GM19193 (cell line): ENCODE data around the gene SHQ1.

Experiments used
- POLR2A ChIP-seq: IDR thresholded peaks from 4 replicates; pipeline ENCODE4 v1.6.1; 2011; ENCODE audit not compliant: insufficient read depth, insufficient read length; ENCODE audit errors: extremely low read depth

Gene SHQ1

DNA sequence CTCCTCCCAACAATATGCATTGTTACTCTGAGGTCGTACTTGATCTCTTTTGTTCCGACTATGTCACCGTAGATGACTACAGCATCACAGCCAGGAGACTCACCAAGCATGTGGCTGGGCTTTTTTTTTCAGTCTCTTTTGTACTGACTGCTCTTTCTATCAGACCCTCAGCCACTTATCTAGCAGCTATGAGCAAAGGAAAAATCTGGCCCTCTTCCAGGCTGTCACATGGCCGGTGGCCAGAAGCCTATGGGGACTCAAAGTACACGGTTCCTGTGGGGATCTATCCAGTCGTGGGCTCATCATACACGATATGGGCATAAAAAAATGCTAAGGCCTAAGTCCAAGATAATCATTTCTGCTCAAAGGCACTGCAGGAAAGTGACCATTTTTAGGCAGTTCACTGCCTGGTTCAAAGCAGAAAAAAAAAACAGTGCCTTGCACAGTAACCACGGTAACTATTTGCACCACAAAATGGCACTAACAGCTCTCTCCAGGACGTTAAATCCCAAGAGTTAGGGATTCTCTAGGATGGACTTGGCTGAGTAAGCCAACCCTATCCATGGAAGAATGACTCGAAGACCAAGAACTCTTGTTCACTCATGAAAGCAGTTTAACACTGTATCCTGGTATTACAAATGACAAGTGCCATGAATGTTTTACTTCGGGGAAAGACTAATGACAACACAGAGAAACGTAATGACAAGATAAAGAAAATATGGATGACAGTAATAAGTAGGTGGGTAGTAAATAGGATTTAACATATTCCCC is 50.3 kb downstream of the SHQ1 start:
- no peak for TF ChIP-seq POLR2A

DNA sequence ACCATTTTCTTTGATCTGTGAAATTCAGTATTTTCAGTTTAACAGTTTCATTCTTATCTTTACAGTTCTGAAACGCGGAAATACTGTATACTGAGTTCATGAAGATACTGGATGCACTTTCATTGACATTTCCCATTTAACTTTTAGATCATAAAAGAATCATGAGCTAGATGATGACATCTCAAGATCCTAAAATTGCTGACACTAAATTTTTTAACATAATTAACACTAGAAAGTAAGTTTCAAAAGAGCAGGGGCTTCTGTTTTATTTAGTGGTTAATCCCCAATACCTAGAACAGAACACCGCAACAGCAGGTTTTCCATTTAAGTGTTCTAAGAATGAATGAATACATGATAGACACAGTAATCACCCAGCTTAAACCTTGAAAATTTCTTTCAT is 54.2 kb downstream of the SHQ1 start:
- no peak for TF ChIP-seq POLR2A

GRCh38 chr3:72791161-72791560 is 57.1 kb downstream of the SHQ1 start:
- no peak for TF ChIP-seq POLR2A

DNA sequence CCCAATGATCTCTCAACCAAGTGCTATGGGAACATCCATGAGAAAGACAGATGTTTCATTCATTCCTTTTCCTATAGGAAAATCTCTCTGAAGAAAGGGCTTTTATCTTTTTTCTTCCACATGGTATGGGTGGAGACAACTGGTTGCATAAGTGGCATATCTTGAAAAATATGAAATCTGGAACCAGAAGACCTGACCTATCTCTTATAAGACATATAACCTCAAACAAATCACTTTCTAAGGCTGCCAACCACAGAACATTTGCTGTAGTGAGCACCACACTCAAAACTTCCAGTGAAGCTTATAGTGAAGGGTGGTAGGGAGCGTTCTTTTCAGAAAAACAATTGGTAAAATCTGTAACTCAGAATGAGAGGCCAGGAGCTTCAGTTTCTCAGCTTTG is 58.5 kb downstream of the SHQ1 start:
- no peak for TF ChIP-seq POLR2A

DNA sequence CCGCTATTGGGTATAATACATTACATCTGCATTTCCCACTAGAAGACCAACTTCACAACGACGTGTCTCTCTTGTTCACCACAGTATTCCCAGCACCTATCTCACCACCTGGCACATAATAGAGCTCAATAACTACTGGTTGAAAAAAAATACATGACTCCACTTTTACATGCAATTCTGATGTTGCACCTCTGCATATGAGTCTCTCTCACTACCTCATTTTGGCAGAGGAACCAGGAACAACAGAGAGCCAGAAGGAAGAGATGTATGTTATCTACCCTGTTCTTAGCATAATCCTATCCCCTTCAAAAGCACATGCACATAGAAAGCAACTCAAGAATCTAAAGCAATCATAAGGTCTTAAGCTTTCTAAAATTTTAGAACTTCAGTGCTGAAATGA is 61.6 kb downstream of the SHQ1 start:
- TF ChIP-seq POLR2A: no peak

- no peak for TF ChIP-seq POLR2A
Measured at GRCh38 chr3:72784226-72784625, 64.0 kb downstream of the SHQ1 start.

DNA sequence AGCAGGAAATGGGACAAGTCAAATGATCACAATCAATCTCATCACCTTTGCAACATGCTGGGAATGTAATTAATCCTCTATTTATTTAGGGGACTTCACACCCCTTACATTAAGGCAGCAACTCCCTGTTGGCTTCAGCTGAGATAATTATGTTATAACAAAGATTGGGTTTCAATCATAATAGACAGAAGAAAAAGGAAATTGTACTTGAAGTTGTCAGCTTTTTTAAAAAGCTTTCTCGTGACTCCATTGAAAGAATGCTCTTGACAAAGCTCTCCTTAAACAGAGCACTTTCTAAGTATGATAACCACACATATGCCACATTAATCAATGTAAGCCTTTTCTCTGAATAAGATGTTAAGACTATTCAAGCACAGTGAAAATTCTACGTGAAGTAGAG is 65.7 kb downstream of the SHQ1 start:
- TF ChIP-seq POLR2A: no peak

DNA sequence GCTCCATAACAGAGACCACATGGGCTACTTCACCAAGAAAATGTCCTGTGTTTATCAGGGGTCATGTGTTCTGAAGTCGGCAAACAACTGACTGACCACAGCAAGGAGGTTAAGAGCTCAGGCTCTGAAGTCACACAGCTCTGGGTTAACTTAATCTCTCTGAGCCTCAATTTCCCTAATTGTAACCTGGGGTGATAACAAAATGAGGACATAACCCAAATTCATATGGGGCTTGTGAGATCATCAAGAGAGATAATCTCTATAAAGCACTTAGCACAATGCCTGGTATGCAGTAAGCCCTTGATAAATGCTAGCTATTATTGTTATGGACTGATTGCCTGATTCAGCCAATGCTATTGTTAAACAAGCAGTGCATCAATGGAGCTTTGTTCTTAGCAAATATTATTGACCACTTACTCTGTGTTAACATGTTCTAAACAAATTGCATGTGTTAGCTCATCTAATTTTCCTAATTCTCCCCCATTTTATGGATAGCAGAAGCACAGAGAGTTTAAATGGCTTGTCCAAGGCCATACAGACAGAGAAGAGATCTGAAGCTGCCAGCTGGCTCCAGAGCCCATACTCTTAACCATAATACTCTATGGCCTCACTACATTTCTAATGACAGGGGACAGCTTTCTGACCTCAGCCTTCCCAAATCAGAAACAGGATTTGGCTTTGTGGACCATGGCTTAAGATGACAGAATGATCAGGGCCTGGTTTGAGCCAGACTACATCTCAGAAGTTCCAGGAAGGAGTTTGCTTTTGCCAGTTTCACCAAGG is 78.3 kb downstream of the SHQ1 start:
- no peak for TF ChIP-seq POLR2A

GRCh38 chr3:72768936-72769335 is 79.3 kb downstream of the SHQ1 start:
- TF ChIP-seq POLR2A: no peak

DNA sequence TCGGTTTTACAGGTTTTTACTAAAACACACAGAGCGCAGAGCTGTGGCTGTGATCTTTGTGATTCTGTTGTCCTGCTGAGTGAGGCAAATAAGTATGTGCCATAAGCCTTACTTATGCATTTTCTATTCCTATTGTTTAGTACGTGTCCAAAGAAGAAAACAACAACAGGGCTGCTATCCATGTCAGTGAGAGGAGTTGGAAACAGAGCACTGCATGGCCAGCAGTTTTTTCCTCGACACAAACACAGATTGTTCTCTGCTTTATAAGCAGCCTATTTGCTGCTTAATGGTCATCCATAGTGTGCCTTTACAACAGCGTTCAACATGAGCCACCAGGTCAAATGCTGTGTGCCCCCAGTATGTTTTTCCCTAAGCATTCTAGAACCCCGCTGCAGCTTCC is 79.8 kb downstream of the SHQ1 start:
- TF ChIP-seq POLR2A: no peak

DNA sequence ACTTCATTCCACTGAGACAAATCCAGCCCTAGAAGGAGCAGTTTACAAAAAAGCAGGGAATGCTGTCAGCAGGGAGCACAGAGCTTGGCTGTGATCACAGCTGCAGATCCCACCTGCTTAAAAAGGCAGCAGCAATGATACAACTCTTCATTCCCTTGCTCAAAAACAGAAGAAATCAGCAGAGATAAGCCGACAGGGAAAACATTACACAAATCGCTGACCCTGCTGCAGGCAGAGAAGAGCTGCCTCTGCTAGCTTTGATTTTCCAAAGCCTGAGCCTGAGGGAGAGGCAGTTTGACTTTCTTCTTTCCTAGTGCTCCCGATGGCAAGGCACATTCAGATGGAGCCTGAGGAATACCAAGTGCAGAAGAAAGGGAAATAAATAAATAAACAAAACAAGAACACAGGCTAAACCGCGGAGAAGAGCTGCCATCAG is 80.2 kb downstream of the SHQ1 start:
- TF ChIP-seq POLR2A: no peak

GRCh38 chr3:72766866-72767265 is 81.4 kb downstream of the SHQ1 start:
- no peak for TF ChIP-seq POLR2A

DNA sequence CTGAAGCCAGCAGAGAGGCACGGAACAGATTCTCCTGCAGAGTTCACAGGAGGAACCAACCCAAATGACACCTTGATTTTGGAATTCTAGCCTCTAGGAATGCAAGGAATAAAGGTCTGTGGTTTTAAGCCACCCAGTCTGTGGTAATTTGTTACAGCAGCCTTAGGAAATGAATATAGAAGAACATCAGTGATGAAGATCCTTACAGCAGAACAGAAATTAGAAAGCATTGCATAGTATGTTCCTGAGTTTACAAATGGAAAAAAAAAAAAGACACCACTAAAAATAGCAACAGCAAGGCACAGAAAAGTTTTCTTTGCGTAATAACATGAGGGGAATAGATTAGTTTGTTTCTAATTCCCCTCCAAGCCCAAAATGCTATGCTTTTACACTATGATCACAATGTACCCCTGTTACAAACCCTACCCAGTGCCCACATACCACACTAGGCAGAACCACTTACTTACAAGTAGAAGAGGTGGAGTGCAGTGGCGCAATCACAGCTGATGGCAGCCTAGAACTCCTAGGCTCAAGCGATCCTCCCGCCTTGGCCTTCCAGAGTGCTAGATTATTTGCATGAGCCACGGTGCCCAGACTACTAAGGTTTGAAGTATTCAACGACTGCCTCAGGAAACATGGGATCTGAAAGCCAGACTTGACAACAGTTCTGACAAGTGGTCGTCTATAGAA is 84.3 kb downstream of the SHQ1 start:
- no peak for TF ChIP-seq POLR2A

- no peak for TF ChIP-seq POLR2A
Measured at GRCh38 chr3:72761410-72761809, 86.8 kb downstream of the SHQ1 start.

GRCh38 chr3:72760225-72760624 is 88.0 kb downstream of the SHQ1 start:
- no peak for TF ChIP-seq POLR2A
